HepG2 (cell line): ENCODE results near the gene ANP32B. TPM values are rescaled to one million over a fixed set of nuclear protein-coding genes. Genes with fewer than 3 reads are reported as not detected.

Experiments
- FOXA1 ChIP-seq, 2 experiments: fragments of 450-650 bp in 1 of 2; sonication (generic) in 1 of 2; formaldehyde crosslinking in 1 of 2; IDR thresholded peaks; 2 replicates each; pipeline versions ENCODE4 v1.4.0 to v1.6.1; 2016 to 2020; ENCODE audit warnings: missing genetic modification reagents in 1 of 2
- HNRNPLL ChIP-seq: fragments of 200-400 bp; formaldehyde crosslinking; IDR thresholded peaks from 2 replicates; pipeline ENCODE4 v1.6.1; 2017; ENCODE audit warnings: mild to moderate bottlenecking, low read depth, low read length; ENCODE audit not compliant: poor library complexity, severe bottlenecking
- MAZ ChIP-seq, 2 experiments: sonication (generic) in 1 of 2; formaldehyde crosslinking in 1 of 2; IDR thresholded peaks; 2 replicates each; pipeline versions ENCODE4 v1.5.0 to v1.6.1; 2012 to 2020; ENCODE audit warnings: low read depth in 2 of 2, mild to moderate bottlenecking in 2 of 2, borderline replicate concordance in 1 of 2, improper control_type of control experiment in 1 of 2, low read length in 1 of 2, missing genetic modification reagents in 1 of 2, moderate library complexity in 1 of 2
- MXI1 ChIP-seq: IDR thresholded peaks from 3 replicates; pipeline ENCODE4 v1.6.1; 2012; ENCODE audit warnings: low read depth, low read length, inconsistent platforms, borderline replicate concordance
- NFE2L2 ChIP-seq: fragments of 150-350 bp; IDR thresholded peaks from 2 replicates; pipeline ENCODE4 v1.6.1; 2014; ENCODE audit warnings: low read length
- RORA ChIP-seq: sonication (generic); formaldehyde crosslinking; IDR thresholded peaks from 2 replicates; pipeline ENCODE4 v1.5.0; 2020; ENCODE audit warnings: mild to moderate bottlenecking, missing genetic modification reagents, moderate library complexity
- SMAD9 ChIP-seq: sonication (generic); formaldehyde crosslinking; IDR thresholded peaks from 2 replicates; pipeline ENCODE4 v1.5.1; 2020; ENCODE audit warnings: mild to moderate bottlenecking, missing genetic modification reagents
- TBP ChIP-seq: sonication (generic); formaldehyde crosslinking; IDR thresholded peaks from 2 replicates; pipeline ENCODE4 v1.5.0; 2020; ENCODE audit warnings: missing genetic modification reagents
- ZKSCAN5 ChIP-seq: sonication (generic); formaldehyde crosslinking; IDR thresholded peaks from 2 replicates; pipeline ENCODE4 v1.5.1; 2020; ENCODE audit warnings: mild to moderate bottlenecking, missing genetic modification reagents
- ZNF225 ChIP-seq: sonication (generic); formaldehyde crosslinking; IDR thresholded peaks from 2 replicates; pipeline ENCODE4 v1.4.0; 2020; ENCODE audit warnings: mild to moderate bottlenecking, missing genetic modification reagents
- ZNF614 ChIP-seq: IDR thresholded peaks from 2 replicates; pipeline ENCODE4 v1.6.1; 2018; ENCODE audit warnings: missing biosample characterization, missing genetic modification reagents, inconsistent platforms, borderline replicate concordance
- polyA plus RNA-seq, 8 experiments: library from polyadenylated mRNA; depleted of rRNA in 3 of 8; stranded (reverse) in 7 of 8; unstranded in 1 of 8; fragments of >200 nt; fragmentation: Illumina TruSeq in 4 of 8; extraction: Trizol in 4 of 8; gene quantifications; 2 replicates each; pipeline versions ENCODE4 v1.2.1 to v1.2.3, GENCODE V29; 2011 to 2016; ENCODE audit warnings: low read depth in 4 of 8, missing spikeins in 1 of 8, mixed read lengths in 1 of 8; ENCODE audit not compliant: insufficient read depth in 1 of 8
- total RNA-seq, 5 experiments: library from RNA; depleted of rRNA; stranded (reverse); fragments of >200 nt; fragmentation: Illumina TruSeq; extraction: Trizol; gene quantifications; 2 replicates each; pipeline ENCODE4 v1.2.3, GENCODE V29; 2016; ENCODE audit warnings: low read depth in 1 of 5
- TF ChIP-seq, protein P1 (sequence below): sonication (generic); formaldehyde crosslinking; IDR thresholded peaks from 2 replicates; pipeline ENCODE4 v1.5.1; 2020; ENCODE audit warnings: missing genetic modification reagents, mild to moderate bottlenecking, borderline replicate concordance
- TF ChIP-seq, protein P2 (sequence below), 2 experiments: sonication (generic) in 1 of 2; formaldehyde crosslinking in 1 of 2; IDR thresholded peaks; 2 replicates each; pipeline versions ENCODE4 v1.4.0 to v1.6.1; 2016 to 2020; ENCODE audit warnings: borderline replicate concordance in 1 of 2, low read depth in 1 of 2, mild to moderate bottlenecking in 1 of 2, missing genetic modification reagents in 1 of 2
- TF ChIP-seq, protein P3 (sequence below): IDR thresholded peaks from 2 replicates; pipeline ENCODE4 v1.6.1; 2016; ENCODE audit warnings: low read depth, borderline replicate concordance
- TF ChIP-seq, protein P4 (sequence below): sonication (generic); formaldehyde crosslinking; IDR thresholded peaks from 2 replicates; pipeline ENCODE4 v1.5.0; 2020; ENCODE audit warnings: mild to moderate bottlenecking, missing genetic modification reagents, borderline replicate concordance
- TF ChIP-seq, protein P5 (sequence below): sonication (generic); formaldehyde crosslinking; IDR thresholded peaks from 2 replicates; pipeline ENCODE4 v1.5.0; 2020; ENCODE audit warnings: missing genetic modification reagents

ANP32B gene
- total and polyA plus RNA-seq, 2 of the 13 experiments (the other 11 are each of a cell fraction or from before 2014, with no cell fraction given) = 22.1 to 37.5 TPM

DNA sequence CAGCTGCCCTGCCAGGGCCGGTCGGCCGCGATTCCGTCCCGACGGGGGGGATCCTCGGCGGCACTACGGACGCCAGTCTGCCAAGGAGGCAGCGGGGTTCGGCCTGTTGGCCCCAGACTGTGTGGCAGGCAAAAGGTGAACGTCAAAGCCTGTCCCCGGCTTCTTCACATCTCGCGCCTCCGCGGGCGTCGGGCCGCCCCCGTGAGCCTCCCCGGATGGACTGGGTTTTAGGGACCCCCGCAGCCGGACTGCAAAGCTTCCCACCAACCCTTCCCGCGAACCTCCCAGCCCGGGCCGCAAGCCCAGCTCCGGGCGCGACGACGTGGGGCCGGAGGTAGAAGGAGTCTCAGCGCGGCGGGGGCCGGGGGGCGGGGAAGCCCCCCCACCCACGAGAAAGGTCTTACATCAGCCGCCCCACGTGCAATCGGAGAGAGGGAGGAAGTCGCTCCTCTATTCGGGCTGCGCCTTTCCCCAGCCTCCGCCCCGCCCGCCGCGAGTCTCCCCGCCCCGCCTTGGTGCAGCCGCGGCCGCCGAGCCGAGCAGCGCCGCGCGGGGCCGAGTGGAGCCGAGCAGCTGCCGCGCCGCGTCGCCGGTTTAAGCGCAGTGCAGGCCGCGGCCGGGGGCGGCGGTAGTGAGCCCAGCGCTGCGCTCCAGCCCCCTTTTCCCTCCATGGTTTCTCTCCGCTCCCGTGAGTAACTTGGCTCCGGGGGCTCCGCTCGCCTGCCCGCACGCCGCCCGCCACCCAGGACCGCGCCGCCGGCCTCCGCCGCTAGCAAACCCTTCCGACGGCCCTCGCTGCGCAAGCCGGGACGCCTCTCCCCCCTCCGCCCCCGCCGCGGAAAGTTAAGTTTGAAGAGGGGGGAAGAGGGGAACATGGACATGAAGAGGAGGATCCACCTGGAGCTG lies at the start of gene ANP32B (continued):
- TF ChIP-seq, protein P1, sequence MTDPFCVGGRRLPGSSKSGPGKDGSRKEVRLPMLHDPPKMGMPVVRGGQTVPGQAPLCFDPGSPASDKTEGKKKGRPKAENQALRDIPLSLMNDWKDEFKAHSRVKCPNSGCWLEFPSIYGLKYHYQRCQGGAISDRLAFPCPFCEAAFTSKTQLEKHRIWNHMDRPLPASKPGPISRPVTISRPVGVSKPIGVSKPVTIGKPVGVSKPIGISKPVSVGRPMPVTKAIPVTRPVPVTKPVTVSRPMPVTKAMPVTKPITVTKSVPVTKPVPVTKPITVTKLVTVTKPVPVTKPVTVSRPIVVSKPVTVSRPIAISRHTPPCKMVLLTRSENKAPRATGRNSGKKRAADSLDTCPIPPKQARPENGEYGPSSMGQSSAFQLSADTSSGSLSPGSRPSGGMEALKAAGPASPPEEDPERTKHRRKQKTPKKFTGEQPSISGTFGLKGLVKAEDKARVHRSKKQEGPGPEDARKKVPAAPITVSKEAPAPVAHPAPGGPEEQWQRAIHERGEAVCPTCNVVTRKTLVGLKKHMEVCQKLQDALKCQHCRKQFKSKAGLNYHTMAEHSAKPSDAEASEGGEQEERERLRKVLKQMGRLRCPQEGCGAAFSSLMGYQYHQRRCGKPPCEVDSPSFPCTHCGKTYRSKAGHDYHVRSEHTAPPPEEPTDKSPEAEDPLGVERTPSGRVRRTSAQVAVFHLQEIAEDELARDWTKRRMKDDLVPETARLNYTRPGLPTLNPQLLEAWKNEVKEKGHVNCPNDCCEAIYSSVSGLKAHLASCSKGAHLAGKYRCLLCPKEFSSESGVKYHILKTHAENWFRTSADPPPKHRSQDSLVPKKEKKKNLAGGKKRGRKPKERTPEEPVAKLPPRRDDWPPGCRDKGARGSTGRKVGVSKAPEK (CRISPR knock-in tag) = no peak
- TF ChIP-seq SMAD9 (CRISPR knock-in tag) (no peak), TBP (CRISPR knock-in tag) (no peak), RORA (no peak), ZNF614 (no peak), ZKSCAN5 (CRISPR knock-in tag) (no peak), NFE2L2 (no peak), MAZ (IDR thresholded peaks at IDR 0.05; ENCODE audit: borderline replicate concordance, low read depth, low read length) (peak; percentile 41; the same call in 1 of the 2 replicates), MAZ (CRISPR knock-in tag; IDR thresholded peaks at IDR 0.05; ENCODE audit: low read depth) (peak; percentile 95), FOXA1 (IDR thresholded peaks at IDR 0.05) (no peak), FOXA1 (CRISPR knock-in tag; IDR thresholded peaks at IDR 0.05) (no peak), MXI1 (no peak; the same call in 2 of the 3 replicates), HNRNPLL (peak; percentile 25), ZNF225 (CRISPR knock-in tag) (peak; percentile 52; the same call in 1 of the 2 replicates)
- TF ChIP-seq, protein P2, sequence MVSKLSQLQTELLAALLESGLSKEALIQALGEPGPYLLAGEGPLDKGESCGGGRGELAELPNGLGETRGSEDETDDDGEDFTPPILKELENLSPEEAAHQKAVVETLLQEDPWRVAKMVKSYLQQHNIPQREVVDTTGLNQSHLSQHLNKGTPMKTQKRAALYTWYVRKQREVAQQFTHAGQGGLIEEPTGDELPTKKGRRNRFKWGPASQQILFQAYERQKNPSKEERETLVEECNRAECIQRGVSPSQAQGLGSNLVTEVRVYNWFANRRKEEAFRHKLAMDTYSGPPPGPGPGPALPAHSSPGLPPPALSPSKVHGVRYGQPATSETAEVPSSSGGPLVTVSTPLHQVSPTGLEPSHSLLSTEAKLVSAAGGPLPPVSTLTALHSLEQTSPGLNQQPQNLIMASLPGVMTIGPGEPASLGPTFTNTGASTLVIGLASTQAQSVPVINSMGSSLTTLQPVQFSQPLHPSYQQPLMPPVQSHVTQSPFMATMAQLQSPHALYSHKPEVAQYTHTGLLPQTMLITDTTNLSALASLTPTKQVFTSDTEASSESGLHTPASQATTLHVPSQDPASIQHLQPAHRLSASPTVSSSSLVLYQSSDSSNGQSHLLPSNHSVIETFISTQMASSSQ (IDR thresholded peaks at IDR 0.05; ENCODE audit: low read depth) = no peak
- TF ChIP-seq, protein P2 (CRISPR knock-in tag; IDR thresholded peaks at IDR 0.05; ENCODE audit: borderline replicate concordance) = no peak
- TF ChIP-seq, protein P3, sequence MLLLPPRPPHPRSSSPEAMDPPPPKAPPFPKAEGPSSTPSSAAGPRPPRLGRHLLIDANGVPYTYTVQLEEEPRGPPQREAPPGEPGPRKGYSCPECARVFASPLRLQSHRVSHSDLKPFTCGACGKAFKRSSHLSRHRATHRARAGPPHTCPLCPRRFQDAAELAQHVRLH (CRISPR knock-in tag) = 0 out of 2 replicates have a peak, but pooled peaks have one; percentile 35
- TF ChIP-seq, protein P4, sequence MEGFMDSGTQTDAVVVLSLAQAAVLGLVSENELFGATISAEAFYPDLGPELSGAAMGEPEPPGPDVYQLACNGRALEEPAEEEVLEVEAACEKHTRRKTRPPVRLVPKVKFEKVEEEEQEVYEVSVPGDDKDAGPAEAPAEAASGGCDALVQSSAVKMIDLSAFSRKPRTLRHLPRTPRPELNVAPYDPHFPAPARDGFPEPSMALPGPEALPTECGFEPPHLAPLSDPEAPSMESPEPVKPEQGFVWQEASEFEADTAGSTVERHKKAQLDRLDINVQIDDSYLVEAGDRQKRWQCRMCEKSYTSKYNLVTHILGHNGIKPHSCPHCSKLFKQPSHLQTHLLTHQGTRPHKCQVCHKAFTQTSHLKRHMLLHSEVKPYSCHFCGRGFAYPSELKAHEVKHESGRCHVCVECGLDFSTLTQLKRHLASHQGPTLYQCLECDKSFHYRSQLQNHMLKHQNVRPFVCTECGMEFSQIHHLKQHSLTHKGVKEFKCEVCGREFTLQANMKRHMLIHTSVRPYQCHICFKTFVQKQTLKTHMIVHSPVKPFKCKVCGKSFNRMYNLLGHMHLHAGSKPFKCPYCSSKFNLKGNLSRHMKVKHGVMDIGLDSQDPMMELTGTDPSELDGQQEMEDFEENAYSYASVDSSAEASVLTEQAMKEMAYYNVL (CRISPR knock-in tag) = peak; percentile 47; the same call in 1 of the 2 replicates
- TF ChIP-seq, protein P5, sequence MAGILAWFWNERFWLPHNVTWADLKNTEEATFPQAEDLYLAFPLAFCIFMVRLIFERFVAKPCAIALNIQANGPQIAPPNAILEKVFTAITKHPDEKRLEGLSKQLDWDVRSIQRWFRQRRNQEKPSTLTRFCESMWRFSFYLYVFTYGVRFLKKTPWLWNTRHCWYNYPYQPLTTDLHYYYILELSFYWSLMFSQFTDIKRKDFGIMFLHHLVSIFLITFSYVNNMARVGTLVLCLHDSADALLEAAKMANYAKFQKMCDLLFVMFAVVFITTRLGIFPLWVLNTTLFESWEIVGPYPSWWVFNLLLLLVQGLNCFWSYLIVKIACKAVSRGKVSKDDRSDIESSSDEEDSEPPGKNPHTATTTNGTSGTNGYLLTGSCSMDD = no peak
